NCI-H1417 (cell line): ENCODE measurements around the gene HERC4.
"Not testable (repeated sequence)": the region's sequence is repeated elsewhere in the genome, so short reads cannot be mapped to it uniquely, and the experiment has no call there.

Experiments
- DNase-seq, 3 experiments: peaks; one replicate each; lab custom pipeline; 2025; lab: John Stamatoyannopoulos, UW

The HERC4 gene

GRCh38 chr10:68092512-68092911 is 17.4 kb upstream of the HERC4 start:
- DNase-seq, result no peak

GRCh38 chr10:68090586-68090985 is 15.5 kb upstream of the HERC4 start:
- DNase-seq, result no peak

GRCh38 chr10:68088740-68089139 is 13.7 kb upstream of the HERC4 start:
- no peak for DNase-seq

GRCh38 chr10:68087685-68088401 is 12.8 kb upstream of the HERC4 start:
- DNase-seq, result no peak

- DNase-seq, result no peak
Measured at GRCh38 chr10:68086910-68087684, 12.0 kb upstream of the HERC4 start.

- DNase-seq, result no peak
Measured at GRCh38 chr10:68086011-68086410, 10.9 kb upstream of the HERC4 start.

- DNase-seq, result no peak
Measured at GRCh38 chr10:68084469-68084868, 9.4 kb upstream of the HERC4 start.

- no peak for DNase-seq
Measured at GRCh38 chr10:68083953-68084352, 8.9 kb upstream of the HERC4 start.

- DNase-seq, result no peak
Measured at GRCh38 chr10:68082872-68083271, 7.8 kb upstream of the HERC4 start.

GRCh38 chr10:68081916-68082315 is 6.8 kb upstream of the HERC4 start:
- no peak for DNase-seq

GRCh38 chr10:68080853-68081431 is 5.9 kb upstream of the HERC4 start:
- no peak for DNase-seq

- DNase-seq, result no peak
Measured at GRCh38 chr10:68079434-68079833, 4.4 kb upstream of the HERC4 start.

- DNase-seq, result no peak
Measured at GRCh38 chr10:68077026-68077425, 1.9 kb upstream of the HERC4 start.

GRCh38 chr10:68076081-68076480 is 998 bp upstream of the HERC4 start:
- not testable (repeated sequence) for DNase-seq

GRCh38 chr10:68075550-68076004 is 494 bp upstream of the HERC4 start:
- DNase-seq, result no peak

GRCh38 chr10:68074031-68074774 is 880 bp downstream of the HERC4 start:
- peak in 2 of 3 experiments; percentile 28 to 47 for DNase-seq

GRCh38 chr10:68073631-68074030 is 1.5 kb downstream of the HERC4 start:
- no peak for DNase-seq

GRCh38 chr10:68067508-68067907 is 7.6 kb downstream of the HERC4 start:
- no peak for DNase-seq

- no peak for DNase-seq
Measured at GRCh38 chr10:68067029-68067428, 8.1 kb downstream of the HERC4 start.

- DNase-seq, result no peak
Measured at GRCh38 chr10:68053553-68053952, 21.5 kb downstream of the HERC4 start.

GRCh38 chr10:68052463-68052862 is 22.6 kb downstream of the HERC4 start:
- no peak for DNase-seq
